HepG2 (cell line): Measurements from ENCODE around the gene SHCBP1L. TPM values are rescaled to one million over a fixed set of nuclear protein-coding genes. Genes with fewer than 3 reads are reported as not detected.
A peak's percentile ranks its signal among the peaks of the same experiment; 100 is the strongest.

Experiments used
- ATAC-seq: fragments of 200-7000 bp; cut with Tn5 transposase; 3 replicates; pipeline ENCODE4 v1.9.1; 2020; ENCODE audit warnings: mild to moderate bottlenecking, moderate library complexity
- BruUV-seq: library from RNA; stranded (reverse); fragments of 400-500 nt; replicated peaks from 2 replicates; lab custom pipeline; 2021; lab: Mats Ljungman, UMichigan
- CTCF ChIA-PET: fragments of 300-600 bp; formaldehyde crosslinking; extraction: SDS; loops from one replicate; lab custom pipeline; 2021; ENCODE audit warnings: low total read pairs, inconsistent platforms, low intra/inter-chr PET ratio; lab: Yijun Ruan, JAX
- POLR2A ChIA-PET: fragments of 350-600 bp; sonication (Branson Sonifier 250); formaldehyde crosslinking; loops from one replicate; lab custom pipeline; 2020; ENCODE audit warnings: antibody characterized with exemption, inconsistent platforms; lab: Yijun Ruan, JAX
- DNase-seq: peaks from one replicate; pipeline ENCODE4 v3.0.0-alpha.2; 2015; ENCODE audit warnings: low spot score
- FAIRE-seq: peaks from 3 replicates; lab custom pipeline; 2011; peaks lifted over from hg19 to GRCh38; lab: Jason Lieb, UNC
- H2AFZ ChIP-seq: one replicate; pipeline ENCODE4 v1.6.1; 2011; ENCODE audit warnings: low read length, inconsistent platforms
- H3K27ac ChIP-seq: fragments of 300-600 bp; 3 replicates; pipeline ENCODE4 v1.8.0; 2011; ENCODE audit warnings: mixed run types, mild to moderate bottlenecking, mixed read lengths, low read length, inconsistent platforms; ENCODE audit not compliant: insufficient read depth; ENCODE audit errors: extremely low read length
- H3K27me3 ChIP-seq, 2 experiments: fragments of 200-600 bp in 1 of 2; 2 replicates in 1 of 2; 3 replicates in 1 of 2; pipeline versions ENCODE4 v1.6.0 to v1.8.0; 2011; ENCODE audit warnings: low read length in 2 of 2, mild to moderate bottlenecking in 2 of 2, moderate library complexity in 2 of 2, inconsistent platforms in 1 of 2; ENCODE audit not compliant: insufficient read depth in 2 of 2, control insufficient read depth in 1 of 2
- H3K36me3 ChIP-seq, 2 experiments: fragments of 200-600 bp in 1 of 2; replicated peaks in 1 of 2; 2 replicates in 1 of 2; 3 replicates in 1 of 2; pipeline versions ENCODE4 v1.5.1 to v1.8.0; 2011; ENCODE audit warnings: low read length in 2 of 2, inconsistent platforms in 1 of 2; ENCODE audit not compliant: insufficient read depth in 2 of 2, control insufficient read depth in 1 of 2
- H3K4me1 ChIP-seq: 2 replicates; pipeline ENCODE4 v1.5.1; 2012; ENCODE audit warnings: low read length, inconsistent platforms; ENCODE audit not compliant: insufficient read depth
- H3K4me2 ChIP-seq: 2 replicates; pipeline ENCODE4 v1.6.0; 2011; ENCODE audit warnings: low read depth, low read length, inconsistent platforms
- H3K4me3 ChIP-seq, 3 experiments: fragments of 200-600 bp in 1 of 3; sonication (generic), shearing (Covaris generic) in 1 of 3; replicated peaks in 1 of 3; 2 replicates each; pipeline ENCODE4 v1.5.1; 2011 to 2016; ENCODE audit warnings: low read length in 3 of 3, inconsistent platforms in 2 of 3, low read depth in 2 of 3, mild to moderate bottlenecking in 2 of 3, control low read depth in 1 of 3, mixed read lengths in 1 of 3; ENCODE audit not compliant: insufficient read depth in 1 of 3
- H3K79me2 ChIP-seq: one replicate; pipeline ENCODE4 v1.6.1; 2011; ENCODE audit warnings: low read length, inconsistent platforms; ENCODE audit not compliant: insufficient read depth
- H3K9ac ChIP-seq: 2 replicates; pipeline ENCODE4 v1.6.0; 2011; ENCODE audit warnings: mild to moderate bottlenecking, low read depth, low read length, inconsistent platforms; ENCODE audit not compliant: insufficient read depth
- H3K9me3 ChIP-seq: 2 replicates; pipeline ENCODE4 v1.5.1; 2012; ENCODE audit warnings: mild to moderate bottlenecking, low read length
- H4K20me1 ChIP-seq: 2 replicates; pipeline ENCODE4 v1.6.0; 2011; ENCODE audit warnings: inconsistent platforms, mild to moderate bottlenecking, low read length, moderate library complexity; ENCODE audit not compliant: insufficient read depth
- CEBPB ChIP-seq: IDR thresholded peaks from 2 replicates; pipeline ENCODE4 v1.6.1; 2011; ENCODE audit warnings: low read depth, low read length, improper control_type of control experiment, borderline replicate concordance
- ETV5 ChIP-seq: IDR thresholded peaks from 2 replicates; pipeline ENCODE4 v1.6.1; 2018; ENCODE audit warnings: missing biosample characterization, missing genetic modification reagents, inconsistent platforms, borderline replicate concordance
- NBN ChIP-seq: fragments of 450-650 bp; conservative IDR thresholded peaks from 2 replicates; pipeline ENCODE4 v1.6.1; 2017
- ZBTB7B ChIP-seq: sonication (generic); formaldehyde crosslinking; IDR thresholded peaks from 2 replicates; pipeline ENCODE4 v1.4.0; 2020; ENCODE audit warnings: missing genetic modification reagents
- ZBTB8A ChIP-seq: sonication (generic); formaldehyde crosslinking; IDR thresholded peaks from 2 replicates; pipeline ENCODE4 v1.4.0; 2020; ENCODE audit warnings: mild to moderate bottlenecking, low read depth, missing genetic modification reagents, borderline replicate concordance
- ZNF101 ChIP-seq: sonication (generic); formaldehyde crosslinking; IDR thresholded peaks from 2 replicates; pipeline ENCODE4 v1.4.0; 2020; ENCODE audit warnings: mild to moderate bottlenecking, low read depth, missing genetic modification reagents, borderline replicate concordance
- ZNF136 ChIP-seq: sonication (generic); formaldehyde crosslinking; IDR thresholded peaks from 2 replicates; pipeline ENCODE4 v1.8.1; 2022; ENCODE audit warnings: low read depth, mild to moderate bottlenecking, moderate library complexity, missing genetic modification reagents
- ZNF24 ChIP-seq: fragments of 450-650 bp; IDR thresholded peaks from 2 replicates; pipeline ENCODE4 v1.6.1; 2017; ENCODE audit warnings: antibody characterized with exemption, mild to moderate bottlenecking
- ZNF367 ChIP-seq: sonication (generic); formaldehyde crosslinking; IDR thresholded peaks from 2 replicates; pipeline ENCODE4 v1.4.0; 2020; ENCODE audit warnings: missing genetic modification reagents, borderline replicate concordance
- ZNF441 ChIP-seq: sonication (generic); formaldehyde crosslinking; IDR thresholded peaks from 2 replicates; pipeline ENCODE4 v1.7.0; 2021; ENCODE audit warnings: missing genetic modification reagents, borderline replicate concordance
- ZNF510 ChIP-seq: sonication (generic); formaldehyde crosslinking; IDR thresholded peaks from 2 replicates; pipeline ENCODE4 v1.4.0; 2020; ENCODE audit warnings: low read depth, mild to moderate bottlenecking, missing genetic modification reagents
- WGBS: methylation state at CpG from one replicate; pipeline ENCODE4 v1.1.6; 2017; ENCODE audit warnings: low lambda C conversion rate; 5-methylcytosine and 5-hydroxymethylcytosine counted together
- in situ Hi-C: cut with HindIII; loops from 2 replicates; pipeline ENCODE4 v1.10.0; 2017; ENCODE audit warnings: low pct_unique_long_range_greater_than_20kb; ENCODE audit not compliant: extremely low pct_ligation_motif_present
- intact Hi-C: fragments of 100-400 bp; cut with micrococcal nuclease; formaldehyde crosslinking; loops from one replicate; pipeline ENCODE4 v1.10.0; 2022; ENCODE audit not compliant: unreplicated experiment
- polyA plus RNA-seq, 8 experiments: library from polyadenylated mRNA; depleted of rRNA in 3 of 8; stranded (reverse) in 7 of 8; unstranded in 1 of 8; fragments of >200 nt; fragmentation: Illumina TruSeq in 4 of 8; extraction: Trizol in 4 of 8; gene quantifications; 2 replicates each; pipeline versions ENCODE4 v1.2.1 to v1.2.3, GENCODE V29; 2011 to 2016; ENCODE audit warnings: low read depth in 4 of 8, missing spikeins in 1 of 8, mixed read lengths in 1 of 8; ENCODE audit not compliant: insufficient read depth in 1 of 8
- total RNA-seq, 5 experiments: library from RNA; depleted of rRNA; stranded (reverse); fragments of >200 nt; fragmentation: Illumina TruSeq; extraction: Trizol; gene quantifications; 2 replicates each; pipeline ENCODE4 v1.2.3, GENCODE V29; 2016; ENCODE audit warnings: low read depth in 1 of 5
- TF ChIP-seq, protein P1 (sequence below): sonication (generic); formaldehyde crosslinking; IDR thresholded peaks from 2 replicates; pipeline ENCODE4 v1.8.0; 2022; ENCODE audit warnings: mild to moderate bottlenecking, missing genetic modification reagents, moderate library complexity

The SHCBP1L gene
- total and polyA plus RNA-seq, 2 of the 13 experiments (the other 11 are each of a cell fraction or from before 2014, with no cell fraction given): not detected

DNA sequence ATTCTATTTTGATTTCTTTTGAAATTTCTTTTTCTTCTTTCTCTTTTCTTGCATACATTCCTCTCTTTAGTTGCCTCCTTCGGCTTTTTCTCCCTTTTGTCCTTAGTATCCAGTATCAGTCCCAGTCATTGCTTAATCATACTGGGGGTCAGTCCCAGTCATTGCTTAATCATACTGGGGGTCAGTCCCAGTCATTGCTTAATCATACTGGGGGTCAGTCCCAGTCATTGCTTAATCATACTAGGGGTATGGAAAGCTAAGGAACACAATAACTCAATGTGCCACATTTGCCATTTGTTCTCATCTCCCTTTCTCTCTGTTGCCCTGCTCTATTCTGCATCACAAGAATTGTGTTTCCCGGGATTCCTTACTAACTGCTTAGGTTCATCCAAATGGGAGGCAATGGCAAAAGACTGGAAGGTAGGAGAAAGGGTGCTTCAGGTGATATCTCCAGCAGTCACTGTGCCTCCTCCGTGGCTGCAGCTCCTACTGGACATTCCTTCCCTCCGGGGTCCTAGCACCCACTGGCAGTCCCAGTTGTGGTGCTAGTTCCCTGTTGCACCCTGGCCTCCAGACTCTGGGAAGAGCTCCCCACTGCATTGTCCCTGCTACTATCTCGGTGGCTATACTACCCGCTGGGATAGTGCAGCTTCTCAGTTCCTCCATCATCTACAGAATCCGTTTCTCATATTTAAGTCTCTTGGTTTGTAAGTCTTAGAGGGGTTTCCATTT lies 37.6 kb upstream of the SHCBP1L start:
- intact Hi-C loops: no loop called here
- no peaks in the 10 kb centered on the region for H3K27me3 ChIP-seq
- WGBS: 22% methylated on average over 7 of the region's 7 CpGs
- no peak overlapping the region for H3K9ac ChIP-seq
- FAIRE-seq: no peak
- no peak for TF ChIP-seq ETV5 (CRISPR knock-in tag)
- peak; percentile 67 for TF ChIP-seq CEBPB
- TF ChIP-seq, all 625 proteins: peak for 1
- BruUV-seq: no TSS peak
- H3K4me1 ChIP-seq: no peaks in the 10 kb centered on the region
- DNase-seq (no peak), ATAC-seq (no peak)
- no peak overlapping the region for H3K4me3 ChIP-seq
- no peaks in the 10 kb centered on the region for H4K20me1 ChIP-seq
- no peaks in the 10 kb centered on the region for H3K9me3 ChIP-seq
- H2AFZ ChIP-seq: no peak overlapping the region
- in situ Hi-C loops: no loop called here
- H3K36me3 ChIP-seq: no peaks in the 10 kb centered on the region
- no peak overlapping the region for H3K4me2 ChIP-seq
- H3K27ac ChIP-seq: no peak overlapping the region
- ChIA-PET POLR2A (no interaction called here), CTCF (no interaction called here)
- no peaks in the 10 kb centered on the region for H3K79me2 ChIP-seq

DNA sequence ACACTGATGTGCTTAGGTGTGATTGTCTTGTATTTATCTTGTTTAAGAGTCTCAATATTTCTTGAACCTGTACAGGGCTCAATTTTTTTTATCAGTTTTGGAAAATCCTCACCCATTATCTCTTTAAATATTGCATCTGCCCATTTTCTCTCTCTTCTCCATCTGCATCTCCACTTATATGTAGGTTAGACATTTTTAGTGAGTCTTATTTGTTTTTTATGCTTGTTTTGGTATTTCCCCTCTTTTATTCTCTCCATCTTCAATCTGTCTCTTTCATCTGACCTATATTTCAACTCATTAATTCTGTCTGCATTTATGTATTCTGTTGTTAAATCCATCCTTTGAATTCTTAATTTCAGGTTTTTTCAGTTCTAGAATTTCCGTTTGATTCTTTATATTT lies 32.9 kb upstream of the SHCBP1L start:
- no peak overlapping the region for H3K9ac ChIP-seq
- no peak overlapping the region for H3K4me2 ChIP-seq
- H3K79me2 ChIP-seq: no peaks in the 10 kb centered on the region
- no peak overlapping the region for H2AFZ ChIP-seq
- H3K36me3 ChIP-seq: no peaks in the 10 kb centered on the region
- no TSS peak for BruUV-seq
- POLR2A ChIA-PET: no interaction called here
- WGBS: 56% methylated on average over 1 of the region's 1 CpG
- TF ChIP-seq NBN (no peak), ZNF24 (no peak), ZNF441 (CRISPR knock-in tag) (no peak), ZNF367 (CRISPR knock-in tag) (no peak), ZNF510 (CRISPR knock-in tag) (no peak), ZNF101 (CRISPR knock-in tag) (no peak), ZBTB7B (no peak), ZBTB8A (CRISPR knock-in tag) (no peak), ZNF136 (CRISPR knock-in tag) (no peak)
- TF ChIP-seq, protein P1, sequence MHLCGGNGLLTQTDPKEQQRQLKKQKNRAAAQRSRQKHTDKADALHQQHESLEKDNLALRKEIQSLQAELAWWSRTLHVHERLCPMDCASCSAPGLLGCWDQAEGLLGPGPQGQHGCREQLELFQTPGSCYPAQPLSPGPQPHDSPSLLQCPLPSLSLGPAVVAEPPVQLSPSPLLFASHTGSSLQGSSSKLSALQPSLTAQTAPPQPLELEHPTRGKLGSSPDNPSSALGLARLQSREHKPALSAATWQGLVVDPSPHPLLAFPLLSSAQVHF (CRISPR knock-in tag): no peak
- intact Hi-C loops (no loop called here), in situ Hi-C loops (no loop called here)
- no peaks in the 10 kb centered on the region for H3K9me3 ChIP-seq
- no peak for ATAC-seq
- CTCF ChIA-PET: no interaction called here
- no peaks in the 10 kb centered on the region for H3K27me3 ChIP-seq
- no peaks in the 10 kb centered on the region for H4K20me1 ChIP-seq
- no peak for DNase-seq
- H3K4me1 ChIP-seq: no peaks in the 10 kb centered on the region
- no peak overlapping the region for H3K4me3 ChIP-seq
- no peak for FAIRE-seq
- H3K27ac ChIP-seq: no peak overlapping the region
